Activated naive CD8-positive, alpha-beta T cell treated with anti-CD3 and anti-CD28 coated beads, Interleukin-2, amount 50 U/mL, for 16 hours (primary cell): ENCODE data around the gene THOC6.

Experiments
- DNase-seq: peaks from one replicate; pipeline ENCODE4 v3.0.0-alpha.2; 2020; ENCODE audit warnings: low read depth, low spot score

The THOC6 gene

DNA sequence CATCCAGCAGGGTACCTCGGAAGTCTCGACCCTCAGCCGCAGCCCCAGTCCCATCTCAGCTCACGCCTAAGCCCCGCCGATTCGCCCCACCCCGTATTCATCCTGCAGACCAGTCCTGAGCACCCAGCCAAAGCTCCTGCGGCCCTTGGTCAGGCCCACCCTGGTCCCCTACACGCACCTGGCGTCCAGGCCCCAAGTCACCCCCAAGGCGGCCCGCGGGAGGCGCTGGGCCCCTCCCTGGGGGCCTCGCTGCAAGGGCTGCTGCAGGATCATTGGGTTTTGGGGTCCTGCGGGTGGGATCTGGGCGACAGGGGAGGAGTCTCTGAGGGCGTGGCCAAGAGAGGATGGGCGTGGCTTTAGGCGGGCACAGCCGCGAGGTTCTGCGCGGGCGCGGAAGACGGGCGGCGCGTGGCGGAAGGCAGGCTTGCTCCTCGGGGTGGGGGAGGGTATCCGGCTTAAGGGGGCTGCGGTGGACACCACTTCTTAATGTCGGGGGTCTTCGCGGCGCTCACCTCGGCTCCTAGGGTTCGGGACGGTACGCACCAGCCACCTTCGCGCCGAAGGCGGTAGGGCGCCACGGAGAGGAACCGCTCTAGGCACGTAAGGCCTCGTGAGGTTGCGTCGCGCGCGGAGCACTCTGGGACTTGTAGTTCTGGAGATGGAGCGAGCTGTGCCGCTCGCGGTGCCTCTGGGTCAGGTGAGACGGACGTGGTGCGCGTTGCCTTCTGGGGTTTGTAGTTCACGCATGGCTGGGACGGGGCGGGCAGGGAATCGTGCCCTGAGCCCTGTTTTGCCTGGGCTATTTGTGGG is at the start of gene THOC6, which contains the start of gene HCFC1R1:
THOC6 (plus strand) TSS at position 367 of the 810 bp plus-strand sequence; CDS start at position 659, 292 bp downstream.
HCFC1R1 (minus strand) TSS at position 274 of the 810 bp plus-strand sequence; CDS start at position 273, 1 bp downstream.
- peak; percentile 85 for DNase-seq

DNA sequence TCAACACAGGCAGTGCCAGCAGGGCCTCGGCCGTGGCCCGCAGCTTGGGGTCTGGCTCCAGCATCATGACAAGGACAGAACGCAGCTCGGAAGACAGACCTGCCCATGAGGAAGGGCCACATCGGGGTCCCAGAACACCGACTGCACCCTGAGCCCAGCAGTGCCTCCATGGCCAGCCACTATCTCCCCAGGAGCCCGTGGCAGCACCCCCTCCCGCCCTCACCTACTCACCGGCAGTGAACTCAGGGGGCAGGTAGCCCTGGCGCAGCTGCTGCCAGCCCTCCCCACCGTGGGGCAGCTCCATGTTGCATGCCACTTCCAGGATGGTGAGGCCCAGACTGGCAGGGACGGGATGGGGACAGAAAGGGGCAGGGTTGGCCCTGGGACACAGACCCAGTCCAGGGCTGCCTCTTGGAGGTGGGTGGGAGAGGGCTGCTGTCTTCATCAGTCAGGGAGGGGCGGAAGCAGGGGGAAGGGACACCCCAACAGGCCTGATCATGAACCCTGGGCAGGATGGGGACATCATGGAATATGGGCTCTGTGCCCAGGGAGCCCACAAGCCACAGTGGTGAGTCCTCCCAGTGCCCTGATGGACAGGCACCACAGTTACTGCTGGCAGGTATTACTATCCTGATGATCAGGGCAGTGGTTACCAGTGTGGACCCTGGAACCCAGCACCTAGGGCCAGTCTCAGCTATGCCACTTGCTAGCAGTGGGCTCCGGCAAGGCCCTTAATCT is 49.3 kb upstream of the THOC6 start:
- DNase-seq = no peak

DNA sequence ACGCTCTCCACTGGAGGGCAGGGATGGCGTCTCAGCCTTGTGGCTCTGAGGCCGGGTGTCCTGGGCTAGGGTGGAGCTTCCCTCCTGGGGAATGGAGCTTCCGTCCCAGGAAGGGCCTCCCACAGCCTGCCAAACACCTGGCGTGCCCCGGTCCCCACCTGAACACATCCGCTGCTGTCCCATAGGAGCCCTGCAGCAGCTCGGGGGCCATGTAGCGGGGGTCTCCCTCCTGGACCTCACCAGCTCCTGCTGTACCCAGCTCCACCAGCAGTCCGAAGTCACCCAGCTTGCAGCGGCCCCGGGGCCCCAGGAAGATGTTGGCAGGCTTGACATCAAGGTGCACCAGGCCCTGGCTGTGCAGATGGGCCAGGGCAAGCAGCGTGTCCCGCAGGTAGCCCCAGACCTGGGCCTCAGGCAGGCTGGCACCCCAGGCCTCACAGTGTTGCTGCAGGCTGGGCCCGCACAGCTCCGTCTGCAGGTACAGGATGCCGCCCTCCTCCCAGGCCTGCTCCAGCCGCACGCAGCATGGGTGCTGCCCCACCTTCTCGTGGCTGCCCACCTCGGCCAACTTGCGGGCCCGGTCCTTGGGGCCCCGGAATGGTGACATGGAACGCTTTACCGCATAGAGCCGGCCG is 48.6 kb upstream of the THOC6 start:
- DNase-seq = no peak

DNA sequence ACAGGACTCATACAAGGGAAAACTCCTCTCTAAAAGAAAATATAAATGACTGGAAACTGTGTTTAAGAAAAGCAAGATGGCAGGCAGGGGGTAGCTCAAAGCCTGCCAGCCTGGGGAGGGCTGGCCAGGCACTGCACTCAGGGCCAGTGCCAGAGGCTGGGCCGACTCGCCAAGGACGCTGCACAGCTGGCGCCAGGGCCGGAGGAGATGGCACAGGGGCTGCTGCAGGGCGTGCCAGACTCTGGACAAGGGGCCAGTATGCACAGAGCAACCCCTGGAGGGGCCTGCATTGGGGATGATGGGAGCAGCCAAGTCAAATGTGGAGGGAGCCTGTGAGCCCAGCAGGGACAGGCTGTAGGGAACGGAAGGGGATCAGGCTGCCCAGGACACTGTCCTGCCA is 47.6 kb upstream of the THOC6 start:
- no peak for DNase-seq

DNA sequence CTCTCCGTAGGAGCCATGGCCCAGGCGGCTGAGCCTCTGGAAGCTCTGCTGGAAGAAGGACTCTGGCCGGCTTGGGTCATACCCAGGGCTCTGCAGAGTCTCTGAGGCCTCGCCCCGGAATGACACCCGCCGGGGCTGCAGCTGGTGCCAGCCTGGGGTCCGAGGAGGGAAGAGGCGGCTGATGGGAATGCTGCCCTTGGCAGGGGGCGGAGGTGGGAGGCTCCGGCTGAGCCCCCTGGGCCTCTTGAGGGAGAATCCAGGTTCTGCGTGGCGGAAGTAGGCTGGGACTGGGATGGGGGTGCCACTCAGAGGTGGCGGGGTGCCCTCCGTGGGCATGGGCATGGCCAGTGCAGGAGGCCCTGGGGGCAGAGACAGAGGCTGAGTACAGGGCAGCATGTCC is 47.2 kb upstream of the THOC6 start:
- no peak for DNase-seq

DNA sequence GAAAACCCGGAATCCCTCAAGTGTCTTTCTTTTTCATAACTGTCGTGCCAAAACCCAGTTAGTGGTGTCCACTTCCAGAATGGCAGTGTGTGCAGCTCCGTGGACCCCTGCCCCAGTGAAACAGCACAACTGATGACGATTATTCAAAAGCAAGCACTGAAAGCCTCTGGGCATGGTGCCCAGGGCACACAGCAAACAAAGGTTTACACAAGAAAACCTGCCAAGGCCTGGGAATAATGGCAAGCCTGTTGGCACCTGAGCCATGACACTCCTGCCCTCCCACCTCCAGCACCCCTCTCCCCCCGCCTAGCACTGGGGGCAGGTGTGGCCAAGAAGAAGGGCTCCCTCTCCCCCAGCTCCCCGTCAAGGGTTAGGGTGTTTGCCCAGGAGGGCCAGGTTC is 46.4 kb upstream of the THOC6 start:
- no peak for DNase-seq

DNA sequence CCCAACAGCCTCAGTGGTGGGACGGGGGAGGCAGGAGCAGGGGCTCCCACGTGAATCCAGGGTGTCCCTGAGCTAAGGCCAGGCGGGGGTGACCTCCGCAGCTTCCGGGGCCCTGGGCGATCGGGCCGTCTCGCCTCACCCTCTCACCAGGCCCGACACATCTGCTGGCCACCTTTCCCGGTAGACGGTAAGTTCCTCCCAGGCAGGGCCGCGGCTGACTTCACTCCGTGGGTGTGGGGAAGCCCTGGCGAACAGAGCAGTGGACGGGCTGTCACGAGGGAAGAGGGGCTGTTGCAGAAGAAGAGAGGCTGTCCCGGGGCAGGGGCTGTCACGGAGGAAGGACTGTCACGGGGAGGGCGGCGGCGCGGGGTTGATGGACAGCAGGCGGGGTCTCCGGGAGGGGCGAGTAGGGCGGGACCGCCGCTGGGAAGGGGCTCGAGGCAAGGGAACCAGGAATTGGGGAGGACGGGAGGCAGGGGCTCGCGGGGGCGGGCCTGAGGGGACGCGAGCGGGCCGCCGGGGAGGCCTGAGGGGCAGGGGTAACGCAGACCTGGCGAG is 44.1 kb upstream of the THOC6 start:
- no peak for DNase-seq

DNA sequence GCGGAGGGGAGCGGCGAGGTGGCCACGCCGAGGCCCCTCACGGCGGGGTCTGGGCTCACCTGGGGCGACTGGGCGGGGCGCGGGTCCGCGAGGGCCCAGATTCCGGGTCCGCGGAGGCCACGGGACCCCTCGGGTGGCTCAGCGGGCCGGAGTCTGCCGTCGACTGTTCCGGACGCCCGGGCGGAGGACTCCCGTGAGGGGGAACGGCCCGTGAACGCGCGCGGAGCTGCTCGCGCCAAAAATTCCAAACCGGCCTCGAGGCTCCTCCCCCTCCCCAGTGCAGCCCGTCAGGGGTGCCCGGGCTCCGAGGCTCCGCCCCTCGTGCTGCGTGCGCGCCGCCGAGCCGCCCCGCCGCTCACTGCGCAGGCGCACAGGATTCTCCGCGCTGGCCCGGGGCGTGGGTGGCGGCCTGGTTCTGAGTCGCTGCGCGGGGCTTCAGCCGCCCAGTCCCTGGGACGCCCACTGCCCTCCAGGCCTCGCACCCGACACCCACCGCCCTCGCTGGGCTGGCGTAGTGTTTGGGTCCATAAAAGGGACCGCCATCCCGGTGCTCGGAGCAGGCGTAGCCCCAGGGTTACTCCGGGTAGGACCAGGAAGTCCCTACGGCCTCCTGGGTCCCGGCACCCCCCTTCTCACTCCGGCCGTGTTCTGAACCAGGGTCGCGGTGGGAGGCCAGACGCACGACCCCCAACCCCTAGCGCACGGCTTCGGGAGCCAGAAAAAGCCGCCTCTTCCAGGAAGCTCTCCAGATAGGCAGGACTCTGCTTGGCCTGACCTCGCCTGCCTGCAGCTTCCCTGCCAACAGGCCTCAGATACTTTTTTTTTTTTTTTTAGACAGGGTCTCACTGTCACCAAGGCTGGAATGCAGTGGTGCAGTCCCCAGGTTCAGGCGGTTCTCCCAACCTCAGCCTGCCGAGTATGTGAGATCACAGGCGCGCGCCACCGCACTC is 43.3 kb upstream of the THOC6 start, which contains the start of gene PKMYT1:
PKMYT1 (minus strand) TSS at position 220 of the 950 bp plus-strand sequence. CDS start 789 bp downstream, outside the sequence.
- peak; percentile 83 for DNase-seq

DNA sequence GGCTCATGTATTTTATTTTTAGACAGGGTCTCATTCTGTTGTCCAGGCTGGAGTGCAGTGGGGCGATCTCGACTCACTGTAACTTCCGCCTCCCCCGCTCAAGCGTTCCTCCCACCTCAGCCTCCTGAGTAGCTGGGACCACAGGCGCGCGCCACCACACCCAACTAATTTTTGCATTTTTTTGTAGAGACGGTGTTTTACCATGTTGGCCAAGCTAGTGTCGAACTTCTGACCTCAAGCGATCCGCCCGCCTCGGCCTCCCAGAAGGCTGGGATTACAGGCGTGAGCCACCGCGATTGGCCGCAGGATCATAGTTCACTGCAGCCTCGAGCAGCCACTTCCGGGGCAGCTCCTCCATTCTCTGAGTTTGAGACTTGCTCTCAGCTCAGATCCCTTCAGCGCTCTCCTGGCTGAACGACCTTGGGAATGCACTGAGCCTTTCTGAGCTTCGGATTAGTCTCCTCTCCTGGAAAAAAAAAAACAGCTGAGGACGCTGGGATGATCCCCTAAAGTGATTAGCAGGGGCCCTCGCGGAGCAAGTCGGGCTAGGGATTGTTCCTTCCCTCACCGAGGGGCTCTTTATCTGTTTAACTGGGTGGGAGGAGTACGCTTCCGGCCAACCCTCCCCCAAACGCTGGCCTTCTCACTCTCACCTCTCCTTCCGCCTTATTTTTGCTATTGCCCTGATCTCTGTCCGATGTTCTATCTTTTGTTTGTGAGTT is 42.5 kb upstream of the THOC6 start:
- DNase-seq = no peak

DNA sequence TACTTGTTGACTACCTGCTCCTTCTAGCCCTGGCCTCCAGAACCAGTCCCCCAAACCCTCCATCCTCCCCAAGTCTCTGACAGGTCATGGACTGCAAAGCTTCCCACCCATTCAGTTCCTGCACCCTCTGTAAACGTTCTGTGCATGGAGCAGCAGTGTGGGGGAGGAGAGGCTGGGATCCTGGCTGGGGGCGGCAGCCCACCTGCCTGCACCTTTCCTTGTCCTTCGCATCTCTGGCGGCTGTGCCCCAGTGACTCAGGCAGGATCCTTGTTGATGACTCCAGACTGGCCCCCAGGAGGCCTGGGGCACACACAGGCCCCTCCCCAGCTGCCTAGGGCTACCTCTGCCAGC is 42.0 kb upstream of the THOC6 start:
- no peak for DNase-seq

DNA sequence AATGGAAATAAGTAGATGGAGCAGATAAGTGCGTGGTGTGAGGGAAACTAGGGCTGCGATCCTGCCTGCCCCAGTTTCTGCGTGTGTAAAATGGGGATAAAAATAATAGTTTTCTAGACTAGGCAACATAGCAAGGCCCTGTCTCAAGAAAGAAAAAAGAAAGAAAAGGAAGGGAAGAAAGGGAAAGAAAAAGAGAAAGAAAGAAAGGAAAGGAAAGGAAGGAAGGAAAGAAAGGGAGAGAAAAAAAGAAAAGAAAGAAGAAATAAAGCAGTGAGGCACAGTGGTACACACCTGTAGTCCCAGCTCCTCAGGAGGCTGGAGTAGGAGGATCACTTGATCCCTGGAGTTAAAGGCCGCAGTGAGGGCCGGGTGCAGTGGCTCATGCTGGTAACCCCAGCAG is 41.4 kb upstream of the THOC6 start:
- no peak for DNase-seq

DNA sequence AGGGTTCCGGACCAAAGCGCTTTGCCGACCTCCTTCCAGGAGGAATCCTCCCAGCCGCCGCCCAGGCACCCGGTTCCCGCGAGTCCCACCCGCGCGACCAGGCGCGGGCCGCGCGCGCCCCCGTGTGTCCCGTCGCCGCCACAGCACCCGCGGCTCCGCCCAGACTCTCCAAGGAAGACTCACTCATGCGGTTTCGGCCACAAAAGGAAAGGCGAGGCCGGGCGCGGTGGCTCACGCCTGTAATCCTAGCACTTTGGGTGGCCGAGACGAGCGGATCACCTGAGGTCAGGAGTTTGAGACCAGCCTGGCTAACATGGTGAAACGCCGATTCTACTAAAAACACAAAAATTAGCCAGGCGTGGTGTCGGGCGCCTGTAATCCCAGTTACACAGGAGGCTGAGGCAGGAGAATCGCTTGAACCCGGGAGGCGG is 40.1 kb upstream of the THOC6 start:
- peak; percentile 39 for DNase-seq

DNA sequence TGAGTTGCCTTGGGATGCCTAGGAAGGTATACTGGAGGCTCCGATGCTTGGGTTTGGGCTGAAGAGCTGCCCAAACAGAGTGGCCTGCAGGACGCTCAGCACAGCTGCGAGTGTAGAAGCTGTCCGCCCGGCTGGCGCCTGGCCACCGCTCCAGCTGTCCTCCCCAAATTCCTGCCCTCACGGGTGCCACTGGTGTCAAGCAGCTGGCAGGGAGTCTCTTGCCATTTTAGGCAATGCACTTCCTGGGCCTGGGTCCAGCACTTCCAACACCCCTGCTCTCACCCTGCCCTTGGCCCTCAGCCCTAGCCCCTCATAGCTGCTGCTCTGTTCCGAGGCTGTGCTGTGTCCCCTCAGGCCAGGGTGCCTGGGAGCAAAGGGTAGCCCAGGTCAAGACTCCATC is 38.4 kb upstream of the THOC6 start:
- no peak for DNase-seq

DNA sequence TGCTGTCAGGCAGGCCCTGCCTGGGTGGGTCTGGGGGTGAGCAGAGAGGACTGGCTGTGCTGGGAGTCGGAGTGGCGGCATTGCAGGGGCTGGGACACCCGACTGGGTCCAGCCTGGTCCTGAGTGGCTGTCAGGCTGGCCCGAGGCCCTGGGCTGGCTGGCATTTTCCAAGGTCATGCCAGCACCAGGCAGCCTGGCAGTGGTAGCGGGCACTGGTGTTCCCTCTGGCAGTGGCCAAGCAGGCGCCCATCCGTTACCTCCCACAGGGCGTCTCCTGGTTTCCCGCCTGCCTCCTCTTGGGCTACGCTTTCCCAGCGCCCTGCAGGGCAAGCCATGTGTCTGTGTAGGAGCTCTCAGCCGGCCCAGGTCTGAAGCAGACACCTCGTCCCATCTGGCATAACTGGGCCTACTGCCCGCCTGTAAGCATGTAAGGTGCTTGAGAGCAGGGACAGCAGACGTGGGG is 37.9 kb upstream of the THOC6 start:
- DNase-seq = no peak

DNA sequence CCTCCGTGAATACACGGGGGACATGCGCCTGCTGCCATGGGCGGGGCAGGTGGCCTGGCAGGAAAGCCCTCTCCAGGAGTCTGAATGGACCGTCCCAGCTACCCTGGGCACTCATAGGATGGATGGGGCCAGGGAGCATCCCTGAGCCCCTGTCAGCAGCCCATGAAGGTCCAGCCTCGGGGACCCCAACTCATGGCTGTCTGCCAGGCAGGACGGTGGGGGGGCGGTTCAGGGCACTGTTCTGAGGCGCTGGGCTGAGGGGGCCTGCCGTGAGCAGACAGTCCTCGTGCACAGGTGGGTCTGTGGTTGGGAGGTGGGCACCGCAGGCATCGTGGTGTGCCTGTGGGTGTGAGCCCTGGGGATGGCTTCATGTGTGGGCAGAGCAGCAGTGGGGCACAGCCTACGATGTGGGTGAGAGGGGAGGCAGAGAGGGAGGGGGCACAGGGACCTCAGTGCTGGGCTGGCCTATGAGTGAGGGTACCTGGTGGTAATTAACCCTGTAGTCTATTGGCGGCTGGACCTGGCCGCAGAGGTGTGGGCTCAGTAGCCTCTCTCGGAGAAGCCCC is 37.1 kb upstream of the THOC6 start:
- no peak for DNase-seq

DNA sequence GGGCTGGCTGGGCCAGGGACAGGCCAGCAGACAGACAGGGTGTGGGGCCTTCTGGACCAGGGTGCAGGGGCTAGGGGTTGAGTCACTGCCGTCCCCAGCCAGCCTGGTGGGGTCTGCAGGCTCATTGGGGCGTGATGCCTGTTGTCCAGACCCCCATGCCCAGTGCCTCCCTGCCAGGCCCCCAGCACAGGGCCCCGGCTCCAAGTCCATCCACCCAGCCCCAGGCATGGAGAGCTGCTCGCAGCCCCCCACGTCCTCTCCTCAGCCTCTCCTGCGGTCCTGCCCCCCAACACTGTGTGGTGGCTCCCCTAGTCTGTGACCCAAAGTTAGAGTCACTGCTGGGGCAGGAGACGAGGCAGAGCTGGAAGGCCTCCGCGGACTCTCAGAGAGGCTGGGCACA is 36.5 kb upstream of the THOC6 start:
- no peak for DNase-seq

DNA sequence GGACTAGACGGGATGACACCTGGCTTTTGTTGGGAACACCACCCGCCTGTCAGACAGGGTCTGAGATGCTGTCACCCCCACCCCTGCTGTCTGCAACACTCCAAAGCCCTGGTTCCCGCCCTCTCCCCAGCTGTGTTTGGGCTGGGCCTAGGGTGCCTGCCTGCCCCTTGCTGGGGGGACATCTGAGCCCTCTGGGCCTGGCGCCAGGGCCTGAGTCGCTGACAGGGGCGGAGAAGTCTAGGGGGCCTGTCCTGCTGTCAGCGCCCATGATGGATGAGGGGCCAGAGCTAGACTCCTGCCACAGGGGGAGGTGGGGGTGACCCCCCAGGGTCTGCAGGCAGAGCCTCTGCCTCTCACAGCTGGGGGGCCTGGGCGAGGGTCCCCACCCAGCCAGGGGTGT is 36.0 kb upstream of the THOC6 start:
- DNase-seq = no peak

DNA sequence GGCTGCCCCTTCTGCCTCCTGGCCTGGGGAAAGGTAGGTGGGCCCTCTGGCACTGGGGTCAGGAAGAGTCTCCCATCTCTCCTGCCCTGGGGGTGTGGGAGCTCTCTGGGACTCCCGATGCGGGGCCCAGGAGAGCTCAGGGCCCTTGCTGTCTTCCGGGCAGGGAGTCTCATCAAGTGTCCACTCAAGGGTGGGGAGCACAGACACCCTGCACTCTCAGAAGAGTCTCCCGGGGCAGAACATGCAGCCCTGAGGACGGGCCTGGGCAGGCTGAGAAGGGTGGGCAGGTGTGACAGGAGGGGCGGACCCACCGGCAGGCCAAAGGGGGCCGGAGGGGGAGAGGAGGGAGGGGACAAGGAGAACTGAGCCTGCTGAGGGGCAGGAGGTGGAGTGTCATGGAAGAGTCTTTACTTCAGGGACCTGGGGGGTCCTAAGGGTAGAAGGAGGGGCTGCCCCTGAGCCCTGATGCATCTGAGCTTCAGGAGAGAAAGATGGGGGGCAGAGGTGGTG is 35.2 kb upstream of the THOC6 start:
- no peak for DNase-seq

DNA sequence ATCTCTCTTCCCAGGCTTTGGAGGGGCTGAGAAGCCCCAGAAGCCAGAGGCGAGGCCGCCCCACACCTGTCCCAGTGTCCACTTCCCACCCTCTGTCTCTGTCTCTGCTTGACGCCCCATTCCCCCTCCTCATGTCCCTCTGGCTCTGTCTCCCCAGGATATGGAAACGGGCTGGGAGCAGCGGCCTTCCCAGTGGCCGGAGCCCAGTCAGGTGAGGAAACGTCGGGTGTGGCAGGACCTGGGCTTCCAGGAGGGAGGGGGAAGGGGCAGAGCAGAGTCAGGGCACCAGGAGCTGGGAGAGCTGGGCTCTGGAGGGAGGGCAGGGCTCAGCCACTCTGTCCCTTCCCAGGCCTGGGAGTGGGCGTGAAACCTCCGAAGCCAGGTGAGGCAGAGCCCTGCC is 32.9 kb upstream of the THOC6 start:
- DNase-seq = no peak
